Cerebellar cortex (tissue), 1 donor: Measurements from ENCODE around the gene FTH1.

ENCODE experiments used
- DNase-seq: peaks from one replicate; pipeline ENCODE4 v3.0.0-alpha.2; 2015; ENCODE audit warnings: low spot score

The FTH1 gene

GRCh38 chr11:61914471-61915171 is 52.8 kb downstream of the FTH1 start:
- no peak for DNase-seq
